Measurements from ENCODE around the gene KRTAP10-6. TPM values are rescaled to one million over a fixed set of nuclear protein-coding genes. Genes with fewer than 3 reads are reported as not detected.

Gene KRTAP10-6
- total RNA-seq = not detected in 2 replicates

GRCh38 chr21:44592446-44593311 lies at the start of gene KRTAP10-6:
TSS of gene KRTAP10-6 (minus strand) at chr21:44592505. CDS start at chr21:44592484, 21 bp downstream.

GRCh38 chr21:44637018-44637850 lies 44.9 kb upstream of the KRTAP10-6 start, which contains the start of gene KRTAP10-10:
TSS of gene KRTAP10-10 (plus strand) at chr21:44637356. CDS start at chr21:44637418, 62 bp downstream.

GRCh38 chr21:44626673-44627143 lies 34.4 kb upstream of the KRTAP10-6 start, which contains the start of gene KRTAP10-9:
TSS of gene KRTAP10-9 (plus strand) at chr21:44627093. CDS start at chr21:44627172, 79 bp downstream.

GRCh38 chr21:44612029-44612486 lies 19.8 kb upstream of the KRTAP10-6 start, which contains the start of gene KRTAP10-8:
TSS of gene KRTAP10-8 (plus strand) at chr21:44612079. CDS start at chr21:44612101, 22 bp downstream.

GRCh38 chr21:44600118-44600978 lies 8.0 kb upstream of the KRTAP10-6 start, which contains the start of gene KRTAP10-7:
TSS of gene KRTAP10-7 (plus strand) at chr21:44600597. CDS start at chr21:44600622, 25 bp downstream.

GRCh38 chr21:44580231-44580821 lies 12.0 kb downstream of the KRTAP10-6 start, which contains the start of gene KRTAP10-5:
TSS of gene KRTAP10-5 (minus strand) at chr21:44580604. CDS start at chr21:44580578, 26 bp downstream.

GRCh38 chr21:44573630-44574456 lies 18.5 kb downstream of the KRTAP10-6 start, which contains the start of gene KRTAP10-4:
TSS of gene KRTAP10-4 (plus strand) at chr21:44573729. CDS start at chr21:44573759, 30 bp downstream.

GRCh38 chr21:44558695-44559094 lies 33.6 kb downstream of the KRTAP10-6 start, which contains the start of gene KRTAP10-3:
TSS of gene KRTAP10-3 (minus strand) at chr21:44558795. CDS start at chr21:44558715, 80 bp downstream.

GRCh38 chr21:44551340-44551961 lies 40.9 kb downstream of the KRTAP10-6 start, which contains the start of gene KRTAP10-2:
TSS of gene KRTAP10-2 (minus strand) at chr21:44551505. CDS start at chr21:44551458, 47 bp downstream.

Other genes with a start within 250 kb of the KRTAP10-6 start
- gene TRPM2, start 238.9 kb downstream of the KRTAP10-6 start, total RNA-seq = under 0.01 TPM in 1 of 2 replicates, not detected in the other
- 0.13 and 0.25 TPM in 2 replicates for gene LRRC3, start 137.0 kb downstream of the KRTAP10-6 start, total RNA-seq
- not detected in 2 replicates for gene KRTAP10-1, start 52.3 kb downstream of the KRTAP10-6 start, total RNA-seq
- not detected in 2 replicates for gene KRTAP10-2, start 41.0 kb downstream of the KRTAP10-6 start, total RNA-seq
- not detected in 2 replicates for gene KRTAP10-3, start 33.7 kb downstream of the KRTAP10-6 start, total RNA-seq
- gene KRTAP10-4, start 18.8 kb downstream of the KRTAP10-6 start, total RNA-seq = not detected in 2 replicates
- not detected in 2 replicates for gene KRTAP10-5, start 11.9 kb downstream of the KRTAP10-6 start, total RNA-seq
- gene KRTAP10-7, start 8.1 kb upstream of the KRTAP10-6 start, total RNA-seq = not detected in 2 replicates
- gene KRTAP10-8, start 19.6 kb upstream of the KRTAP10-6 start, total RNA-seq = not detected in 2 replicates
- gene KRTAP10-9, start 34.6 kb upstream of the KRTAP10-6 start, total RNA-seq = not detected in 2 replicates
- gene KRTAP10-10, start 44.9 kb upstream of the KRTAP10-6 start, total RNA-seq = not detected in 2 replicates
- not detected in 2 replicates for gene KRTAP10-11, start 53.9 kb upstream of the KRTAP10-6 start, total RNA-seq
- gene KRTAP12-4, start 62.2 kb upstream of the KRTAP10-6 start, total RNA-seq = not detected in 2 replicates
- not detected in 2 replicates for gene KRTAP12-3, start 65.4 kb upstream of the KRTAP10-6 start, total RNA-seq
- not detected in 2 replicates for gene KRTAP12-2, start 74.4 kb upstream of the KRTAP10-6 start, total RNA-seq
- not detected in 2 replicates for gene KRTAP12-1, start 89.7 kb upstream of the KRTAP10-6 start, total RNA-seq
- gene KRTAP10-12, start 104.7 kb upstream of the KRTAP10-6 start, total RNA-seq = not detected in 2 replicates
- gene TSPEAR, start 119.1 kb upstream of the KRTAP10-6 start, total RNA-seq = not detected in 2 replicates
- 68.0 and 76.8 TPM in 2 replicates for gene UBE2G2, start 209.3 kb upstream of the KRTAP10-6 start, total RNA-seq
- gene SUMO3, start 225.6 kb upstream of the KRTAP10-6 start, total RNA-seq = 86.3 and 90.5 TPM in 2 replicates